OCI-LY3 (cell line): ENCODE measurements around the gene COA8.

Experiments used
- H2AFZ ChIP-seq: fragments of 200-600, 300-600 bp; shearing (Covaris generic); 2 replicates; pipeline ENCODE4 v1.6.0; 2014; ENCODE audit warnings: antibody characterized with exemption, low read depth, low read length
- H3K27ac ChIP-seq: fragments of 200-600, 300-600 bp; sonication (generic); 2 replicates; pipeline ENCODE4 v1.5.1; 2014; ENCODE audit warnings: mild to moderate bottlenecking, low read length, moderate library complexity, mixed read lengths
- H3K27me3 ChIP-seq: fragments of 200-600, 300-600 bp; sonication (generic); 2 replicates; pipeline ENCODE4 v1.6.1; 2014; ENCODE audit warnings: low read depth, low read length, mixed read lengths
- H3K36me3 ChIP-seq: fragments of 200-600, 300-600 bp; sonication (generic); replicated peaks from 2 replicates; pipeline ENCODE3; 2014; ENCODE audit warnings: low read depth, low read length, mixed read lengths
- H3K4me1 ChIP-seq: fragments of 300-600, 200-600 bp; sonication (generic); 2 replicates; pipeline ENCODE4 v1.6.1; 2014; ENCODE audit warnings: low read length, mixed read lengths
- H3K4me2 ChIP-seq: fragments of 200-600, 300-600 bp; sonication (generic); 2 replicates; pipeline ENCODE4 v1.6.1; 2014; ENCODE audit warnings: low read length, mixed read lengths
- H3K4me3 ChIP-seq: fragments of 300-600, 200-600 bp; sonication (generic); 2 replicates; pipeline ENCODE4 v1.5.1; 2014; ENCODE audit warnings: antibody characterized with exemption, mild to moderate bottlenecking, low read length, moderate library complexity
- H3K79me2 ChIP-seq: fragments of 300-600, 200-600 bp; shearing (Covaris generic); 2 replicates; pipeline ENCODE4 v1.6.1; 2014; ENCODE audit warnings: mild to moderate bottlenecking, low read length, mixed read lengths
- H3K9ac ChIP-seq: fragments of 300-600, 200-600 bp; shearing (Covaris generic); 2 replicates; pipeline ENCODE4 v1.6.0; 2014; ENCODE audit warnings: mild to moderate bottlenecking, low read length, moderate library complexity
- H3K9me3 ChIP-seq: fragments of 200-600, 300-600 bp; shearing (Covaris generic); 2 replicates; pipeline ENCODE4 v1.6.1; 2014; ENCODE audit warnings: low read length, mixed read lengths; ENCODE audit not compliant: insufficient read depth
- H4K20me1 ChIP-seq: fragments of 200-600, 300-600 bp; sonication (generic); 2 replicates; pipeline ENCODE4 v1.6.1; 2016; ENCODE audit warnings: low read length, mixed read lengths; ENCODE audit not compliant: insufficient read depth
- EZH2phosphoT487 ChIP-seq: fragments of 200-600 bp; shearing (Covaris generic); IDR thresholded peaks from 2 replicates; pipeline ENCODE4 v1.6.1; 2018; ENCODE audit warnings: antibody characterized with exemption, mixed run types, low read depth
- TF ChIP-seq, protein P1 (sequence below): fragments of 200-600, 300-600 bp; sonication (generic); IDR thresholded peaks from 2 replicates; pipeline ENCODE4 v1.5.1; 2014; ENCODE audit warnings: antibody characterized with exemption, low read length, low read depth

Gene COA8, protein sequence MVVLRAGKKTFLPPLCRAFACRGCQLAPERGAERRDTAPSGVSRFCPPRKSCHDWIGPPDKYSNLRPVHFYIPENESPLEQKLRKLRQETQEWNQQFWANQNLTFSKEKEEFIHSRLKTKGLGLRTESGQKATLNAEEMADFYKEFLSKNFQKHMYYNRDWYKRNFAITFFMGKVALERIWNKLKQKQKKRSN

DNA sequence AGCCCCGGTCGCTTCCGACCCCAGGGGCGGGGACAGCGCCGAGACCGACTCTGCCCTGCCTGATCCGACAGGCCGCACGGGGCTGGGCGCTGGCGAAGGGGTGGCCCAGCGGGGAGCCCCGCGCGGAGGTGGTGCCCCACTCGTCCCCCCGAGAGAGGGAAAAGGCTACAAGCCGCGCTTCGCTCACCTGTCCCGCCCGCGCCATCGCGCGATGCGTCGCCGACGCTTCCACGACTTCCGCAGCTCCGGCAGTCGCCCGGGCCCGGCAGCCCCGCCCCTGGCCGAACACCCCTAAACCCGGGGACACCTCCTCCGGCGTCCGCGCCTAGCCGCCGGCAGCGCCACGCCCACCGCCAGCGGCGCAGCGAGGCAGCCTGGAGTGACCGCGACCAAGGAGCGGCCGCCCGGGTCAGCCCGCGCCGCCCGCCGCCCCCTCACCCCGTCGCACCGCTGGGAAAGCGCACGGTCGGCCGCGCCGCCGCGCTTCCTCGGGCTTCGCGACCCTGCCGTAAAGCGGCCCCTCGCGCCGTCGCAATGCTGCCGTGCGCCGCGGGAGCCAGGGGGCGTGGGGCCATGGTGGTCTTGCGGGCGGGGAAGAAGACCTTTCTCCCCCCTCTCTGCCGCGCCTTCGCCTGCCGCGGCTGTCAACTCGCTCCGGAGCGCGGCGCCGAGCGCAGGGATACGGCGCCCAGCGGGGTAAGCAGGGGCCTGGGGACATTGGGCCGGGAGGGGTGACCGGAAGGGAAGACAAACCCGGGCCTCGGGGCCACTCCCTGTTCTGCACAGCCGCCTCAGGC, at the start of gene COA8, which contains the start of gene BAG5:
Gene COA8, plus strand, starts transcription at position 532 of the 797 bp plus-strand sequence. Its CDS starts 42 bp downstream, at position 574.
Gene BAG5, minus strand, starts transcription at position 229 of the 797 bp plus-strand sequence. CDS start 1,493 bp downstream, outside the sequence.
- H4K20me1 ChIP-seq, result peaks cover 34% of the 10 kb centered on the region
- peaks cover 90% of the 10 kb centered on the region for H3K79me2 ChIP-seq
- H3K4me2 ChIP-seq, result peak within 1 kb of the TSS; percentile 97
- H3K27me3 ChIP-seq, result no peaks in the 10 kb centered on the region
- H3K9ac ChIP-seq, result peak within 1 kb of the TSS; percentile 90
- H3K4me3 ChIP-seq, result peak within 1 kb of the TSS; percentile 93
- H2AFZ ChIP-seq, result peak within 1 kb of the TSS; percentile 78; the same call in 1 of the 2 replicates
- no peak for TF ChIP-seq EZH2phosphoT487
- TF ChIP-seq, protein P1, sequence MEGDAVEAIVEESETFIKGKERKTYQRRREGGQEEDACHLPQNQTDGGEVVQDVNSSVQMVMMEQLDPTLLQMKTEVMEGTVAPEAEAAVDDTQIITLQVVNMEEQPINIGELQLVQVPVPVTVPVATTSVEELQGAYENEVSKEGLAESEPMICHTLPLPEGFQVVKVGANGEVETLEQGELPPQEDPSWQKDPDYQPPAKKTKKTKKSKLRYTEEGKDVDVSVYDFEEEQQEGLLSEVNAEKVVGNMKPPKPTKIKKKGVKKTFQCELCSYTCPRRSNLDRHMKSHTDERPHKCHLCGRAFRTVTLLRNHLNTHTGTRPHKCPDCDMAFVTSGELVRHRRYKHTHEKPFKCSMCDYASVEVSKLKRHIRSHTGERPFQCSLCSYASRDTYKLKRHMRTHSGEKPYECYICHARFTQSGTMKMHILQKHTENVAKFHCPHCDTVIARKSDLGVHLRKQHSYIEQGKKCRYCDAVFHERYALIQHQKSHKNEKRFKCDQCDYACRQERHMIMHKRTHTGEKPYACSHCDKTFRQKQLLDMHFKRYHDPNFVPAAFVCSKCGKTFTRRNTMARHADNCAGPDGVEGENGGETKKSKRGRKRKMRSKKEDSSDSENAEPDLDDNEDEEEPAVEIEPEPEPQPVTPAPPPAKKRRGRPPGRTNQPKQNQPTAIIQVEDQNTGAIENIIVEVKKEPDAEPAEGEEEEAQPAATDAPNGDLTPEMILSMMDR, result no peak
- H3K27ac ChIP-seq, result peak within 1 kb of the TSS; percentile 77
- H3K9me3 ChIP-seq, result no peaks in the 10 kb centered on the region
- peaks cover 32% of the 10 kb centered on the region for H3K4me1 ChIP-seq
- H3K36me3 ChIP-seq, result peaks cover 29% of the 10 kb centered on the region

DNA sequence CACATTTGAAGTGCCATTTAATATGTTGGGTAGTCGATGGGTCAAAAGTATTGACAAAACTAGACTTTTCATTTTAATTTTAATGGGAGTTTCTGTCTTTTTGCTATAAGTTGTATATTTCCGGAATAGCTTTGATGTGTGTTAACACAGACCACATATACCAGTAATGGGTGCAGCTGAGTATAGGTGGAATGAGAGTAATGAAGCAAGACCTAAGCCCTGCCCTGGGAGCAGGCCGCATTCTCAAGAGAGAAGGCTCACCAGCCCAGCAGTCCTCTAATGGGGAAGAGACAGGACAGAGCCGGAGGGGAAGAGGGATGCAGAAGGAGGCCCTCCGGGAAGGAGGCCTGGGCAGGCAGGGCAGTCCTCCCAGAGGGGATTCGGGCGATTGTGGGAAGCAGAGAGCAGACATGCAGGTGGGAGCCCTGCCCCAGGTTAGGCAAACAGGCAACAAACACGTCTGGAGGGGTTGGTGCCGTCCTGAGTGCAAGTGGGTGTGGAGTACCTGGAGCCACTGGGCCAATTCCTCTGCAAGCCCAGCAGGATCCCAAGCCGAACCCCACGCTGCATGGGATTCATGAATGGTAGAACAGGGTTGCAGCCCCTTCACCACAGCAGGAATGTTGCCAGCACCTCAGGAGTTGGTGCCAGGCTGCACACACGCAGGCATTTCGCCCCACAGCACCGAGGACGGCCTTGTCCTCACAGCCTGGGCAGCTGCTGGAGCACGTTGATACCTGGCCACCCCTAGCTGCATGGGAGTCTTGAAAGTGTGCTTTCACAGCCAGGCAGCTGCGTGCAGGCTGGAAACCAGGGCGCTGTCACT, 48.0 kb upstream of the COA8 start:
- H2AFZ ChIP-seq, result no peak overlapping the region
- H3K4me2 ChIP-seq, result no peak overlapping the region
- H3K27me3 ChIP-seq, result no peaks in the 10 kb centered on the region
- H3K36me3 ChIP-seq, result peaks cover 10% of the 10 kb centered on the region
- H3K79me2 ChIP-seq, result no peaks in the 10 kb centered on the region
- H3K4me3 ChIP-seq, result no peak overlapping the region
- no peak overlapping the region for H3K27ac ChIP-seq
- H3K9ac ChIP-seq, result no peak overlapping the region
- no peaks in the 10 kb centered on the region for H4K20me1 ChIP-seq
- H3K9me3 ChIP-seq, result no peaks in the 10 kb centered on the region
- TF ChIP-seq, protein P1, result no peak
- TF ChIP-seq EZH2phosphoT487, result no peak
- peaks cover 12% of the 10 kb centered on the region for H3K4me1 ChIP-seq

DNA sequence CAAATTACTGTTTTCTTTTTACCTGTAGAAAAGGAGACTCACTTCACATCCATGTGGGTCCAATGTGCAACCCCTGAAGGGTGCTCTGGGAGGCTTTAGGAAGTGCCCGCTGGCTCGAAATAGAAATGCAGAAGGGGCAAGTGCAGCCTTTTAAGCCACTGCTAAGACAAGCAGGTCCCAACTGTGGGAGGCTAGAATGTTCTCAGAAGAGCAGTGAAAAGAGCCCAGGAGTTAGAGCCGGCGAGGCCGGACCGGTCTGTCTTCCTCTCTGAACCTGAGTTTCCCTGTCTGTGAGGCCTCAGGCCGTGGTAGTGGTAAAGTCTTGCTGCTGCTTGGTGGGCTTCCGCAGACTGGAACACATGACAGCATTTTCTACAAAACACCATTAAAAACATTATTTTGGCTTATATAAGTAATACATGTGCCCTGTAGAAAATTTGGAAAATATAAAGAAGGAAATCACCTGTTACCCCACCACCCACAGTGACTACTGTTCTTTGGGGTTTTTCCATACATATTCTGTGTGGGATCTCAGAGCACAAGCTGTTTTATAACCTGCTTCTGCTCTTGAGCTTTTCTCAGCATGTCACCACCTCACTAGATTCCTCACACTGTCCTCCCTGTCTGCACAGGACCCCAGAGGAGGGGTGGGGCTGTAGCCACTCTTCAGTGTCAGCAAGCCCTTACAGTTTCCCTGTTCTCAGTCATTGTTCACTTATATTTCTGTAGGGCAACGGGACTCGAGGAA, 46.2 kb upstream of the COA8 start:
- TF ChIP-seq, protein P1, result no peak
- no peak for TF ChIP-seq EZH2phosphoT487
- Histone ChIP-seq H3K27me3 (no peaks in the 10 kb centered on the region), H3K36me3 (peaks cover 3% of the 10 kb centered on the region), H4K20me1 (no peaks in the 10 kb centered on the region), H3K4me2 (no peak overlapping the region), H3K9ac (no peak overlapping the region), H3K79me2 (no peaks in the 10 kb centered on the region), H2AFZ (no peak overlapping the region), H3K9me3 (no peaks in the 10 kb centered on the region), H3K27ac (no peak overlapping the region), H3K4me1 (peaks cover 22% of the 10 kb centered on the region), H3K4me3 (no peak overlapping the region)
